IMR-90 (cell line): ENCODE measurements around the gene OR8G1.

ENCODE experiments used
- ELK1 ChIP-seq: fragments of 150-350 bp; IDR thresholded peaks from 2 replicates; pipeline ENCODE4 v1.6.1; 2016; ENCODE audit warnings: low read depth, mild to moderate bottlenecking, low read length, moderate library complexity, borderline replicate concordance
- FOS ChIP-seq: fragments of 150-350 bp; IDR thresholded peaks from 2 replicates; pipeline ENCODE4 v1.6.1; 2016; ENCODE audit warnings: low read depth, low read length
- MAFK ChIP-seq: IDR thresholded peaks from 2 replicates; pipeline ENCODE4 v1.6.1; 2012; ENCODE audit warnings: low read depth, low read length, improper control_type of control experiment
- MAZ ChIP-seq: IDR thresholded peaks from 2 replicates; pipeline ENCODE4 v1.6.1; 2012; ENCODE audit warnings: low read depth, mild to moderate bottlenecking, low read length, improper control_type of control experiment, moderate library complexity, borderline replicate concordance
- MXI1 ChIP-seq: IDR thresholded peaks from 2 replicates; pipeline ENCODE4 v1.6.1; 2012; ENCODE audit warnings: low read depth, mild to moderate bottlenecking, low read length, moderate library complexity, borderline replicate concordance
- POLR2A ChIP-seq: IDR thresholded peaks from 2 replicates; pipeline ENCODE4 v1.6.1; 2012; ENCODE audit warnings: mild to moderate bottlenecking, low read depth, low read length
- RAD21 ChIP-seq: IDR thresholded peaks from 2 replicates; pipeline ENCODE4 v1.6.1; 2012; ENCODE audit warnings: low read length, improper control_type of control experiment
- RCOR1 ChIP-seq: IDR thresholded peaks from 2 replicates; pipeline ENCODE4 v1.6.1; 2012; ENCODE audit warnings: mild to moderate bottlenecking, low read length, improper control_type of control experiment; ENCODE audit not compliant: insufficient replicate concordance
- RFX5 ChIP-seq: IDR thresholded peaks from 2 replicates; pipeline ENCODE4 v1.8.0; 2012; ENCODE audit warnings: low read depth, mild to moderate bottlenecking, low read length, moderate library complexity
- TF ChIP-seq, protein P1 (sequence below): conservative IDR thresholded peaks from 2 replicates; pipeline ENCODE4 v1.5.1; 2012; ENCODE audit warnings: mild to moderate bottlenecking, low read depth, low read length, improper control_type of control experiment
- TF ChIP-seq, protein P2 (sequence below): fragments of 150-350 bp; IDR thresholded peaks from 2 replicates; pipeline ENCODE4 v1.6.1; 2017; ENCODE audit warnings: mild to moderate bottlenecking, antibody characterized with exemption, low read length, low read depth

GRCh38 chr11:124210421-124210820, 30.5 kb upstream of the OR8G1 start:
- TF ChIP-seq MAFK (no peak), RFX5 (no peak), MXI1 (no peak), RCOR1 (no peak), POLR2A (no peak), RAD21 (no peak), MAZ (no peak), FOS (no peak), ELK1 (no peak)
- TF ChIP-seq, protein P1, sequence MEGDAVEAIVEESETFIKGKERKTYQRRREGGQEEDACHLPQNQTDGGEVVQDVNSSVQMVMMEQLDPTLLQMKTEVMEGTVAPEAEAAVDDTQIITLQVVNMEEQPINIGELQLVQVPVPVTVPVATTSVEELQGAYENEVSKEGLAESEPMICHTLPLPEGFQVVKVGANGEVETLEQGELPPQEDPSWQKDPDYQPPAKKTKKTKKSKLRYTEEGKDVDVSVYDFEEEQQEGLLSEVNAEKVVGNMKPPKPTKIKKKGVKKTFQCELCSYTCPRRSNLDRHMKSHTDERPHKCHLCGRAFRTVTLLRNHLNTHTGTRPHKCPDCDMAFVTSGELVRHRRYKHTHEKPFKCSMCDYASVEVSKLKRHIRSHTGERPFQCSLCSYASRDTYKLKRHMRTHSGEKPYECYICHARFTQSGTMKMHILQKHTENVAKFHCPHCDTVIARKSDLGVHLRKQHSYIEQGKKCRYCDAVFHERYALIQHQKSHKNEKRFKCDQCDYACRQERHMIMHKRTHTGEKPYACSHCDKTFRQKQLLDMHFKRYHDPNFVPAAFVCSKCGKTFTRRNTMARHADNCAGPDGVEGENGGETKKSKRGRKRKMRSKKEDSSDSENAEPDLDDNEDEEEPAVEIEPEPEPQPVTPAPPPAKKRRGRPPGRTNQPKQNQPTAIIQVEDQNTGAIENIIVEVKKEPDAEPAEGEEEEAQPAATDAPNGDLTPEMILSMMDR, result no peak
- TF ChIP-seq, protein P2, sequence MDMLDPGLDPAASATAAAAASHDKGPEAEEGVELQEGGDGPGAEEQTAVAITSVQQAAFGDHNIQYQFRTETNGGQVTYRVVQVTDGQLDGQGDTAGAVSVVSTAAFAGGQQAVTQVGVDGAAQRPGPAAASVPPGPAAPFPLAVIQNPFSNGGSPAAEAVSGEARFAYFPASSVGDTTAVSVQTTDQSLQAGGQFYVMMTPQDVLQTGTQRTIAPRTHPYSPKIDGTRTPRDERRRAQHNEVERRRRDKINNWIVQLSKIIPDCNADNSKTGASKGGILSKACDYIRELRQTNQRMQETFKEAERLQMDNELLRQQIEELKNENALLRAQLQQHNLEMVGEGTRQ, result no peak
